ENCODE data around the gene MPPE1. TPM values are rescaled to one million over a fixed set of nuclear protein-coding genes. Genes with fewer than 3 reads are reported as not detected.

MPPE1 gene
- total and polyA plus RNA-seq, 9 of the 15 experiments (the other 6 are each of a cell fraction or from before 2014, with no cell fraction given) = 10.7 to 19.5 (median 13.3) TPM

- TF ChIP-seq ZBTB11 (CRISPR knock-in tag; IDR thresholded peaks at IDR 0.05) = no peak
- no peak for TF ChIP-seq ZC3H4 (CRISPR knock-in tag; IDR thresholded peaks at IDR 0.05; ENCODE audit: borderline replicate concordance)
- peak; percentile 5; the same call in 1 of the 2 replicates for TF ChIP-seq PHF8 (IDR thresholded peaks at IDR 0.05; ENCODE audit: borderline replicate concordance, low read length)
- TF ChIP-seq NFRKB (IDR thresholded peaks at IDR 0.05; ENCODE audit: low read depth) = 0 out of 2 replicates have a peak, but pooled peaks have one; percentile 43
- peak; percentile 72 for TF ChIP-seq ZNF592 (IDR thresholded peaks at IDR 0.05)
- TF ChIP-seq, protein P1, sequence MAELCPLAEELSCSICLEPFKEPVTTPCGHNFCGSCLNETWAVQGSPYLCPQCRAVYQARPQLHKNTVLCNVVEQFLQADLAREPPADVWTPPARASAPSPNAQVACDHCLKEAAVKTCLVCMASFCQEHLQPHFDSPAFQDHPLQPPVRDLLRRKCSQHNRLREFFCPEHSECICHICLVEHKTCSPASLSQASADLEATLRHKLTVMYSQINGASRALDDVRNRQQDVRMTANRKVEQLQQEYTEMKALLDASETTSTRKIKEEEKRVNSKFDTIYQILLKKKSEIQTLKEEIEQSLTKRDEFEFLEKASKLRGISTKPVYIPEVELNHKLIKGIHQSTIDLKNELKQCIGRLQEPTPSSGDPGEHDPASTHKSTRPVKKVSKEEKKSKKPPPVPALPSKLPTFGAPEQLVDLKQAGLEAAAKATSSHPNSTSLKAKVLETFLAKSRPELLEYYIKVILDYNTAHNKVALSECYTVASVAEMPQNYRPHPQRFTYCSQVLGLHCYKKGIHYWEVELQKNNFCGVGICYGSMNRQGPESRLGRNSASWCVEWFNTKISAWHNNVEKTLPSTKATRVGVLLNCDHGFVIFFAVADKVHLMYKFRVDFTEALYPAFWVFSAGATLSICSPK (IDR thresholded peaks at IDR 0.05; ENCODE audit: borderline replicate concordance) = no peak
- TF ChIP-seq JUND (IDR thresholded peaks at IDR 0.05; ENCODE audit: borderline replicate concordance, low read depth, low read length) = 0 out of 2 replicates have a peak, but pooled peaks have one; percentile 32
- TF ChIP-seq JUND (tag; IDR thresholded peaks at IDR 0.05; ENCODE audit: borderline replicate concordance, low read depth, low read length) = no peak
- TF ChIP-seq TEAD4 (IDR thresholded peaks at IDR 0.05; ENCODE audit: low read length) = peak; percentile 67
- TF ChIP-seq TEAD4 (CRISPR knock-in tag; IDR thresholded peaks at IDR 0.05; ENCODE audit: borderline replicate concordance) = no peak
- TF ChIP-seq XRCC5 (IDR thresholded peaks at IDR 0.05; ENCODE audit: low read depth, low read length) = 0 out of 2 replicates have a peak, but pooled peaks have one; percentile 46
- TF ChIP-seq, protein P2, sequence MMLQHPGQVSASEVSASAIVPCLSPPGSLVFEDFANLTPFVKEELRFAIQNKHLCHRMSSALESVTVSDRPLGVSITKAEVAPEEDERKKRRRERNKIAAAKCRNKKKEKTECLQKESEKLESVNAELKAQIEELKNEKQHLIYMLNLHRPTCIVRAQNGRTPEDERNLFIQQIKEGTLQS (IDR thresholded peaks at IDR 0.05) = peak; percentile 69; the same call in 1 of the 2 replicates
- TF ChIP-seq, protein P2 (CRISPR knock-in tag; conservative IDR thresholded peaks at IDR 0.05) = no peak
- TF ChIP-seq FOXK1 (CRISPR knock-in tag; IDR thresholded peaks at IDR 0.05; ENCODE audit: borderline replicate concordance) = no peak
- TF ChIP-seq ZNF431 (CRISPR knock-in tag; IDR thresholded peaks at IDR 0.05) = no peak
- no peak for TF ChIP-seq ZNF583 (CRISPR knock-in tag; IDR thresholded peaks at IDR 0.05)
These were observed 58.1 kb downstream of the MPPE1 start (continued) for GRCh38 chr18:11849841-11850634.
